Stimulated activated CD8-positive, alpha-beta memory T cell treated with anti-CD3 and anti-CD28 coated beads, Interleukin-4, amount 100 ng/mL, for 4 hours (primary cell): ENCODE results near the gene CATSPER1.
A peak's percentile ranks its signal among the peaks of the same experiment; 100 is the strongest.

Experiments used
- DNase-seq, 2 donors: peaks; one replicate each; pipeline ENCODE4 v3.0.0-alpha.2; 2020; ENCODE audit warnings: low read depth in 2 of 2, low spot score in 1 of 2

Gene CATSPER1

GRCh38 chr11:66003291-66003690, 23.0 kb downstream of the CATSPER1 start:
- no peak for DNase-seq

DNA sequence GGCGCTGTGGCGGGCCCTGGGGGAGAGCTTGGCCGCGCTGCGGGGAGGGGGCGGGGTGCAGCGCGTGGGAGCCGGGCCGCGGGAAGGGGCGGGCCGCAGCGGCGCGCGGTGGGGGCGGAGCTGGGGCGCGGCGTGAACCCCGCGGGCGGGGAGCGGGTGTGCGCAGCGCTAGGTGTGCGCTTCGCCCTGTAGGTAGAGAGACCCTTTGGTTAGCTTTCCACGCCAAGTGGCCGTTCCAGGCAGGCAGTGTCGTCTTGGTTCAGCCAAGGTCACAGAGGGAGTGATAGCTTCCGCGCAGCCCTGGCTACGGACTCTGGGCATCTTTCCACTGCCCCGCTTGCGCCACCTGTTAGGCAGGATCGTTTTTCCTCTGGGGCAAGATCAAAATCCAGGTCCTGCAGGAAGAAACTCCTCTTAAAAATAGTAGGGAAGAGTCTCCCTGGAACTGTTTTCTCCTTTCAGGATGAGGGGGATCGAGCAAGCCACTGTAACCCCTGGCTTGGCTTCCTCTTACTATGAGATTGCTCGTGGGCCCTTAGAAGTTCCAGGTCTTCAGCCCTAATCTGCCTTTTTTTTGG, 23.5 kb downstream of the CATSPER1 start:
- no peak for DNase-seq

GRCh38 chr11:66001942-66002647, 24.2 kb downstream of the CATSPER1 start, which contains the start of the genes BANF1 and EIF1AD:
TSS of gene BANF1 (plus strand) at chr11:66002503. CDS start at chr11:66003251, 748 bp downstream.
TSS of gene EIF1AD (minus strand) at chr11:66002157. CDS start at chr11:66000389, 1,768 bp downstream.
- DNase-seq = peak; percentile 83 to 84

GRCh38 chr11:65997286-65997685, 29.0 kb downstream of the CATSPER1 start:
- DNase-seq = no peak

- DNase-seq = no peak
Observed at GRCh38 chr11:65992056-65992455, 34.2 kb downstream of the CATSPER1 start.

DNA sequence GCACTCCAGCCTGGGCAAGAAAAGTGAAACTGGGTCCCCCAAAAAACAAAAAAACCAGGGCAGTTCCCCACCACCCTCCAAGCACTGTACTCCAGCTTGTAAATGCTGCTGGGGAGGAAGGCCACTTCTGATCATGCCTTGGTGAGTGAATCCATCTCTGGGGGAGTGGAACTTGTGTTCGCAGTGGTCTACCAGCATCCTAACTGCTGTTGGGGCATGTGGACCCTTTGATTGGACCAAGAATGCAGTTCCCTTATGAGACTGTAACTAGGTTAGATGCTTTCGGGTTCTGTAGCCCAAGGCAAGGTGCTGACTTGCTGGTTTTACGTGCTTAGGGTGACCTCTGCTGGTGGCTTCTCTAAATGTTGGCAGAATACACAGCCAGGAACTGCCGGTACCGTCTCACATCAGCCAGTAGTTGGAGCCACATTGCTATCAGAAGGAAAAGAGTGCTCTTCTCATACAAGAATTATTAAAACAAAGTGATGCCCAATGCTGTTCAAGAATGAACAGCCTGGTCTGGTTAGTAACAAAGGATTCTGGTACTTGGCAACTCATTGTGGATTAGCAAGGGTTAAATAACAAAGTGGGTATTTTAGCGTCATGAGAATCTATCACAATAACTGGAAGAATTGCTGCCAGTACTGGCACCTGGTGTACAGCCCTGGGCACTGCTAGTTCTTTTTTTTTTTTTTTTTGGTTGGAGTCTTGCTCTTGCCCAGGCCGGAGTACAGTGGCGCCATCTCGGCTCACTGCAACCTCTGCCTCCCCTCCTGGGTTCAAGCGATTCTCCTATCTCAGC, 37.3 kb downstream of the CATSPER1 start:
- peak; percentile 80 to 86 for DNase-seq

DNA sequence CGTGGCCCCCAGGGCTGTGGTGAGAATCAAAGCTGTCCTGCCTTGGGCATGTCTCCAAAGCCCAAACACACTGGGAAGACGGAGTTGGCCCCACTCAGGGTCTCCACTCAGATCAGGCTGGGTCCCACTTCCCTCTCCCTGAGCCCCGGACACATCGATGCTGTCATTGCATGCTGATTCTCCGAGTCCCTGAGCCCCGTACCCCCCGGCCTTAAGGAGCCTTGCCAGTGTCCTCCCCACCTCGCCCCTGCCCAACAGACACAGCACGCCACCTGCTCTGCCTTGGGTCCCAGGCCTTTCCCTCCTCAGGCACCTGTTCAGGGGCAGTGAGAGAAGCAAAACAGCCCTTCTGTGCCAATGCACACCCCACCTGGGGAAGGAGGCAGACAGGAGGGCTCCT, 38.9 kb downstream of the CATSPER1 start:
- no peak for DNase-seq

DNA sequence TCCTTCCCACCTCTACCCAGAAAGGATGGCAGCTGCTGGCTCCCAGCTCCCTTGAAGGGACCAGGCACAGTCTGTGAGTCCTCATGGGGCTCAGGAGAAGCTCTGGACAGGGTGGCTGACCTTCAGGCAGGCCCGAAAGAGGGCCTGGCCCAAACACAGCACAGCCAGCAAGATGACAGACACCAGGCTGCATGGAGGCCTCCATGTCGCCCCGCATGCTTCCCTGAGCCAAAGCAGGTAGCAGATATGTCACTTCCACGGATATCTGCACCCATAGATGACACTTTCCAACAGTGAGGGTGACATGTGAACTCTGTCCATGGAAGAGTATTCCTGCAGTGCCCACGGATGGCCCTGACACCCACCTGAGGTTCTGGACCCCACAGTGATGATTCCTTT, 42.7 kb downstream of the CATSPER1 start:
- DNase-seq = no peak

DNA sequence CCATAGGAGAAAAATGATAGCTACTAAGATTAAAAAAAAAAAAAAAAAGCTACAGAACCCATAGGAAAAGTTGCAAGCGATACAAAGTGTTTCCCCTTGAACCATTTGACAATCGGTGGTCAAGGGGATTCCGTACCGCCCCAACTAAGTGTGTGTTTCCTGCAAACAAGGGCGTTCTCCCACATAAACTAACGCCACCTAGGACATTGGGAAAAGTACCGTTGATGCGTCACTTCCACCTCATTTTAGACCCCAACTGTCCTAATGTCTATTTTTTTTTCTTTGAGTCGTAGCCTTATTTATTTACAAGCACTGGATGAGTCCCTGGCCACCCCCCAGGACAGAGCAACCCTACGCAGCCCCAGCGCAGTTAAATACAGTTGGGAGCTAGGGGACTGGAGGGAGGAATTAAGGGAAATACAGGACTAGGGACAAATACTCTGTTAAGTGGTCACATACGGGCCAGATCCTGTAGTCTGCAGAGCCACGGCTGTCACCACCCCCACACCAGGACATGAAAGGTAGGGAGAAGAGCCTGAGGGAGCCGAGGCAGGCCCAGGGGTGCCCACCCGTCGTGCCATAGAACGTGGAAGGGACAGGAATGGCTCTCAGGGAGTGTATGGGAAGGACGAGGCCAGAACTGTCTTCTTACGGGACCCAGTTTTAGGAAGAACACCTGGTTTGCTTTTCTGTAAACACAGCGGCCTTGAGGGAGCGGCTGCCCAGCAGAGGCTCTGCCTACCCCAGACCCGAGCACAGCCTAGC, 43.3 kb downstream of the CATSPER1 start:
- DNase-seq = no peak

DNA sequence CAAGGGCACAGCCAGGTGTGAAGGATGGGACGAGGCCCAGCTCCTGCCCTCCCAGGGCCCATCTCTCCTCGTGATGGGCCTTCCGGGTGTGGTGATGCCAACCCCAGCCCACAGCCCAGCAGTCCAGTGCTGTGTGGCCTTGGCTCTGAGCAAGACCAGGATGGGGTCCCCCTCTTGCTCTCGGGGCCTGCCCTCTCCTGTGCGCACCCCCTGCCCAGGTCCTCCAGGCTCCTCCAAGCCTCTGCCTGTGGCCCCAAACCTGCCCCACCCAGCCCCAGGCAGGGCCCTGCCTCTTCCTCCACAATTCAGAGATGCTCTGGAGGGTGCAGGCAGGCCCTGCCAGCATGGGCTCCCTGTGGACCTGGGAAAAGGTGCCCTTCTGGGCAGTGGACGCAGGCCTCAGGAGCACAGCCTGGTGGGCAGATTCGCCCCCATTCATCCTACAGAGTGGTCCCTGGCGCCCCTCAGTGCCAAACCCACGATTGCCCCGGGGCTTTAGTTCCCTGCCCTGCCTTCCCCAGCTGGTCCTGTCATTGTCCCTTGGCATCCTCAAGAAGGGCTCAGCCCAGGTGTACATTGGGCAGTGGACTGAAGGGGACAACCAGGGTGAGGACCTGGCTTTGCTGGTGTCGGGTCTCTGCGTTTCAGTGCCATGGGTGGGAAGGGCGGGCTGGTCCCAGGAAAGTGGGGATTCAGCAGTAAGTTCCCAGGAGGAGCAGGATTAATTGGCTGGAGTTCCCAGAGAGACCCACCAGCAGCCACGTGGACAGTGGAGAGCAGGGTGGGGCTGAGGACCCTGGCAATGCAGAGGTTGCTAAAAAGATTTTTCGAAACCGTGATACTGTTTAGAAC, 44.1 kb downstream of the CATSPER1 start:
- no peak for DNase-seq

DNA sequence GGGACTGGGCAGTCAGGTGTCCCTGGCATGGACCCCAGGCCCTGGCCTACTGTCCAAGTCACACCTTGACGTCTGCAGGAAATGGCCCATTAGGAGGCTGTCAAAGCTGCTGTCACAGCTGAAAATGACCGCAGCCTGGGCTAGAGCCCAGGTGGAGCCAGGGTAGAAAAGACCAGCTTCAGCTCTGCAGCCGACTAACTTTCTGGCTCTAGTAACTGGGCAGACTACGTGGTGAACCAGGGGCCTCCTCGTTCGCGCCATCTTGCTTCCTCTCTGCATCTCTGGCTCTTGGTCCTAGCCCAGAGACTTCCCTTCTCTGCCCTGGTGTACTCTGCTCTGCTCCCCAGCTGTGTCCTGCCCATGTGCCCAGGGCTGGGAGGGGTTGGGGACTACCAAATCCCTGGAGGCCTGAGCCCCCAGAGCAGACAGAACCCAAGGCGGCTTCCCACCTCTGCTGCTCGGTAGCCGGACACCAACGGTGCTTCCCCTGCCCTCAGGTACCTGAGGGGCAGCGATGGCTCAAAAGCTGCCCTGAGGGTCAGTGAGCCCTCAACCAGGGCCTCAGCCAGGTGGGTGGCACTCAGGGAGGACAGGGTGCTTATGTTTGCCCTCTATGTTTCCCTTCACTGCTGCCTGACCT, 45.1 kb downstream of the CATSPER1 start:
- DNase-seq = no peak

GRCh38 chr11:65979261-65979759, 47.0 kb downstream of the CATSPER1 start:
- DNase-seq = no peak

DNA sequence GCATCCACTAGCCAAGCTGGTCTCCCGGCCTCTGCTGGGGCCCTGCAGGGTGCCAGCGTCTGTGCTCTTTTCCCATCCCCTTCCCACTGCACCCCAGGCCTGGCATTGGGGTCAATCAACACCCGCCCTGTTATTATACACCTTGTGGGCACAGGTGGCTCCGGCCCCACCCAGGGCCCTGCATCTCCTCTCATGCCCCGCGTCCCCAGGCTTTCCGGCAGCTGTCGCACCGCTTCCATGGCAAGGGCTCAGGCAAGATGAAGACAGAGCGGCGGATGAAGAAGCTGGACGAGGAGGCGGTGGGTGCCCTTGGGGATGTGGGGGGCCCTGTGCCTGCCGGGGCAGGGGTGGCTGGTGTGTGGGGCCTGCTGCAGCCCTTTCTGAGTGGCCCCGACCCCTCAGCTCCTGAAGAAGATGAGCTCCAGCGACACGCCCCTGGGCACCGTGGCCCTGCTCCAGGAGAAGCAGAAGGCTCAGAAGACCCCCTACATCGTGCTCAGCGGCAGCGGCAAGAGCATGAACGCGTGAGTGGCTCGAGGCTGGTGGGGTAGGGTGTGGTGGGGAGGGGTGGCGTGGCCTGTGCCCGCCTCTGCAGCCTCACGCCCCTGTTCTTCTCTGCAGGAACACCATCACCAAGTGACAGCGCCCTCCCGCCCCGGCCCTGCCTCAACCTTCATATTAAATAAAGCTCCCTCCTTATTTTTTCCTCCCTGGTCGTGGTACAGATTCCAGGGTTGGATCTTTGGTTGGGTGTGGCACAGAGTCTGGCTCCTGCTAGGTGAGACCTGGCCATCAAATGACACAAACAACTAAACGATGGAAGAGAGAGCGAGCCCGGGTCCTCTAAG, 47.7 kb downstream of the CATSPER1 start:
- DNase-seq = no peak

- no peak for DNase-seq
Observed at GRCh38 chr11:65977621-65978390, 48.5 kb downstream of the CATSPER1 start.

DNA sequence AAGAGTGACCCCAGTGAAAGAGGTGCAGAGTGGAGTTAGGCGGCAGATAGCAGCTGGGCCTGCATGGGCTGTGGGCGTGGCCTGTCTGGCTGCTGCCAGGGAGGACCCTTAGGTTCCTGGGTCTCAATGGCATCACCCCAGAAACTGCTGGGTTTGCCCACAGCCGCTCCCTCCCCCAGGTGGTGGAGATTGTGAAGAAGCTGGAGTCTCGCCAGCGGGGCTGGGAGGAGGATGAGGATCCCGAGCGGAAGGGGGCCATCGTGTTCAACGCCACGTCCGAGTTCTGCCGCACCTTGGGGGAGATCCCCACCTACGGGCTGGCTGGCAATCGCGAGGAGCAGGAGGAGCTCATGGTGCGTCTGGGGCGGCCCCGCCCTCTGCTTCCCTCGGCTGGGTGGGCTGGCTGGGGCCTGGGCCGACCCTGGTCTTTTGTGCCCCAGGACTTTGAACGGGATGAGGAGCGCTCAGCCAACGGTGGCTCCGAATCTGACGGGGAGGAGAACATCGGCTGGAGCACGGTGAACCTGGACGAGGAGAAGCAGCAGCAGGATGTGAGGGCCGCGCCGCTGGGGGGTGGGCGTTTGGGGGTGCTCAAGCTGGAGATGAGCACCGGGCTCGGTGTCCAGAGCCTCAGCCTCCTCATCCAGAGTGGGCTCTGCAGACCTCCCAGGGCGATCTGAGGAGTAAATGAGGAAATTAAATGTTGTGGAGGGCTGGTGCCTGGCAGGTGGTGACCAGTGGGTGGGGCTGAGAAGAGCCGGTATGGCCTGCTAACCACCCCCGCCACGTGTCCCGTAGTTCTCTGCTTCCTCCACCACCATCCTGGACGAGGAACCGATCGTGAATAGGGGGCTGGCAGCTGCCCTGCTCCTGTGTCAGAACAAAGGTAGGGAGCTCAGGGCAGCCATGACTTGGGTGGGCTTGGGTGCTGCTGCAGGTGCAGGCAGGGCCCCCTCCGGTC, 49.8 kb downstream of the CATSPER1 start:
- no peak for DNase-seq

GRCh38 chr11:65975771-65976170, 50.5 kb downstream of the CATSPER1 start:
- no peak for DNase-seq
